ENCODE measurements around the gene GSTM4.

Gene GSTM4

DNA sequence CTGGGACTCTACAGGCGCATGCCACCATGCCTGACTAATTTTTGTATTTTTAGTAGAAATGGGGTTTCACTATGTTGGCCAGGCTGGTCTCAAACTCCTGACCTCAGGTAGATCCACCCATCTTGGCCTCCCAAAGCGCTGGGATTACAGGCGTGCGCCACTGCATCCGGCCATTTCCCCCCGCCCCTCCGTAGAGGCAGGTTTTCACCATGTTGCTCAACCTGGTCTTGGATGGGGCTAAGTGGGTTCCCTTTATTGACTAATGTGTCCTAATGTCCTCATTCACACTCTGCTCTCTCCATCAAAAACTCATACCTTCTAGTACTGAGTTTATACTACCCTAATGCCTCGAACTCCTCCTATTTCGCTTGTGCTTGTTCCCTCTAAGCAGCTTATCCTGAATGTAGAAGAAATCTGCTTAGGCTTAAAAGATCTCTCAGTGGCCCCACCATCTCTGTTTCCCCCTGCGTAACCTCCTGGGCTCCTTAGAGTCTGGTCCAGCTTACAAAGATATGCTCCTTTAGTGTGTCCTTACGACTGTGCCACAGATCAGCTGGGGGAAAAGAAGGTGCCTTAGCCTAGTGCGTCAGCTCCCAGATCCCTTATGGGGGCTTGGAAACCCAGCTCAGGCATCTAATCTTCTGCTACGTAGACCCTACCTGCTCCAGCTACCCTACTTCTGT is 44.5 kb upstream of the GSTM4 start:
- no peaks in the 10 kb centered on the region for H3K27me3 ChIP-seq (ENCODE audit: insufficient read depth, low read length)
- TF ChIP-seq, protein P1, sequence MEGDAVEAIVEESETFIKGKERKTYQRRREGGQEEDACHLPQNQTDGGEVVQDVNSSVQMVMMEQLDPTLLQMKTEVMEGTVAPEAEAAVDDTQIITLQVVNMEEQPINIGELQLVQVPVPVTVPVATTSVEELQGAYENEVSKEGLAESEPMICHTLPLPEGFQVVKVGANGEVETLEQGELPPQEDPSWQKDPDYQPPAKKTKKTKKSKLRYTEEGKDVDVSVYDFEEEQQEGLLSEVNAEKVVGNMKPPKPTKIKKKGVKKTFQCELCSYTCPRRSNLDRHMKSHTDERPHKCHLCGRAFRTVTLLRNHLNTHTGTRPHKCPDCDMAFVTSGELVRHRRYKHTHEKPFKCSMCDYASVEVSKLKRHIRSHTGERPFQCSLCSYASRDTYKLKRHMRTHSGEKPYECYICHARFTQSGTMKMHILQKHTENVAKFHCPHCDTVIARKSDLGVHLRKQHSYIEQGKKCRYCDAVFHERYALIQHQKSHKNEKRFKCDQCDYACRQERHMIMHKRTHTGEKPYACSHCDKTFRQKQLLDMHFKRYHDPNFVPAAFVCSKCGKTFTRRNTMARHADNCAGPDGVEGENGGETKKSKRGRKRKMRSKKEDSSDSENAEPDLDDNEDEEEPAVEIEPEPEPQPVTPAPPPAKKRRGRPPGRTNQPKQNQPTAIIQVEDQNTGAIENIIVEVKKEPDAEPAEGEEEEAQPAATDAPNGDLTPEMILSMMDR (IDR thresholded peaks at IDR 0.05; ENCODE audit: low read length), result no peak
- no peak for TF ChIP-seq EZH2 (IDR thresholded peaks at IDR 0.05; ENCODE audit: borderline replicate concordance, low read length)
- H3K9me3 ChIP-seq (ENCODE audit: low read length), result no peaks in the 10 kb centered on the region
- H3K4me1 ChIP-seq (ENCODE audit: insufficient read depth, low read length, severe bottlenecking), result no peaks in the 10 kb centered on the region
- no peak overlapping the region for H3K9ac ChIP-seq (ENCODE audit: low read length)
- H3K4me3 ChIP-seq (ENCODE audit: low read depth, low read length, poor library complexity, severe bottlenecking), result no peak overlapping the region
- H3K4me2 ChIP-seq (ENCODE audit: low read length), result no peak overlapping the region
- no peak overlapping the region for H2AFZ ChIP-seq (ENCODE audit: low read length)
- no peaks in the 10 kb centered on the region for H3F3A ChIP-seq (ENCODE audit: insufficient read depth, low read length)
- H3K27ac ChIP-seq (ENCODE audit: low read depth, low read length, poor library complexity, severe bottlenecking), result no peak overlapping the region
- H4K20me1 ChIP-seq (ENCODE audit: insufficient read depth, low read length), result no peaks in the 10 kb centered on the region
- H3K9me2 ChIP-seq (ENCODE audit: low read depth, low read length), result no peaks in the 10 kb centered on the region
- no peaks in the 10 kb centered on the region for H3K79me2 ChIP-seq (ENCODE audit: insufficient read depth, low read length)
- H3K36me3 ChIP-seq (ENCODE audit: insufficient read depth, low read length), result no peaks in the 10 kb centered on the region

DNA sequence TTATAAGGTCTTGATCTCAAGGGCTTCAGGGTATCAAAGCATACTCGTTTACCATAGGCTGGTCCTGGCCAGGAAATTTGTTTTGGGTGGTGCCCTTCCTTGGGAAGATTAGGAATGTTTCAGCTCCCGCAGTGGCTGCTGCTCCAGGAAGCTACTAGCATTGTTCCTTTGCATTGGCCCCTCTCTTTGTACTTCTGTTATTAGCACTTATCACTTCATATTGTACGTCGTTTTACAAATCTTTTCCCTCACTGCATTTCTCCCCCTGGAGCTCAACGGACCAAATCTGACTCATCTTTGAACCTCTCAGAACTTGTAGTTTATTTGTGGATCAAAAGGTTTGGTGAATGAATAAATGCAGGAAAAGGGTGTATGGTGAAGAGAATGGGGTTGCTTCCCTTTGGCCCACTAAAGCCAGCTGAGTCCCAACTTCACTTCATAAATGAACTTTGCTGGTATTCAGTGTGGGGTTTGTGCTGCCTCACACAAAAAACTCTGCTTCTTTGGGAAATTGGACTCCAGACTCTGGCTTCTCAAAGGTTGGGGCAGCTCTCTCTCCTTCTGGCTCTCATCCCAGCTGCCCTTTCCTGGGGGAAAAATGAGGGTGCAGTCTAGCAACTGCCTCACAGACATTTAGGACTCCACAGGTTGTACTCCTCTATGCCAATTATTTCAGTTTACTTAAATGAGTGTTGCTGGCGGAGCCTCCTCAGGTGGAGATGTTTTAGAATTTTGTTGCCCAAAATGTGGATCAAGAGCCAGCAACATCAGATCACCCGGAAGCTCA is 42.3 kb upstream of the GSTM4 start:
- H3K9me3 ChIP-seq (ENCODE audit: low read length), result no peaks in the 10 kb centered on the region
- no peak overlapping the region for H3K9ac ChIP-seq (ENCODE audit: low read length)
- H4K20me1 ChIP-seq (ENCODE audit: insufficient read depth, low read length), result no peaks in the 10 kb centered on the region
- no peak overlapping the region for H3K27ac ChIP-seq (ENCODE audit: low read depth, low read length, poor library complexity, severe bottlenecking)
- H2AFZ ChIP-seq (ENCODE audit: low read length), result no peak overlapping the region
- H3K27me3 ChIP-seq (ENCODE audit: insufficient read depth, low read length), result no peaks in the 10 kb centered on the region
- no peak for TF ChIP-seq EZH2 (IDR thresholded peaks at IDR 0.05; ENCODE audit: borderline replicate concordance, low read length)
- TF ChIP-seq, protein P1 (IDR thresholded peaks at IDR 0.05; ENCODE audit: low read length), result no peak
- H3K4me3 ChIP-seq (ENCODE audit: low read depth, low read length, poor library complexity, severe bottlenecking), result no peak overlapping the region
- H3K79me2 ChIP-seq (ENCODE audit: insufficient read depth, low read length), result no peaks in the 10 kb centered on the region
- no peaks in the 10 kb centered on the region for H3K36me3 ChIP-seq (ENCODE audit: insufficient read depth, low read length)
- H3K4me2 ChIP-seq (ENCODE audit: low read length), result no peak overlapping the region
- peaks cover 3% of the 10 kb centered on the region for H3K4me1 ChIP-seq (ENCODE audit: insufficient read depth, low read length, severe bottlenecking)
- H3K9me2 ChIP-seq (ENCODE audit: low read depth, low read length), result no peaks in the 10 kb centered on the region
- no peaks in the 10 kb centered on the region for H3F3A ChIP-seq (ENCODE audit: insufficient read depth, low read length)

DNA sequence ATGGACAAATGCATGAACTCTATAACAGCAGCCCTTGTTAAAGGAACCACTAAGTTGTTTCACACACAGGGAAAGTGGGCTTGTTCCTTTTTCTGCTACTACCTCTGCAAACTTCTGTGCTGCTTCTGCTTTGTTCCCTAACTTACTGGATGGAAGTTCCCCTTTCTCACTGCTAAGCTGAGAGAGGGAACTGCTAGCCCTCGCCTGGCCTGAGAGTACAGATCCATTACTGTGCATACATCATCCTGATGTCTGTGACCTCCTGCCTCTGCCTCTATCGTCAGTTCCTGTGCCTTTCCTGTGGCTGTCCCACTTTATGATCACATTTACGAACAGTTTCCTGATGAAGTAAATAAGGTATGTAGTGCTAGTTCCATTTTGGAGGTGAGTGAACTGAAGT is 40.0 kb upstream of the GSTM4 start:
- no peaks in the 10 kb centered on the region for H3K36me3 ChIP-seq (ENCODE audit: insufficient read depth, low read length)
- H3F3A ChIP-seq (ENCODE audit: insufficient read depth, low read length), result no peaks in the 10 kb centered on the region
- no peaks in the 10 kb centered on the region for H3K9me3 ChIP-seq (ENCODE audit: low read length)
- H3K79me2 ChIP-seq (ENCODE audit: insufficient read depth, low read length), result no peaks in the 10 kb centered on the region
- H2AFZ ChIP-seq (ENCODE audit: low read length), result no peak overlapping the region
- H3K9me2 ChIP-seq (ENCODE audit: low read depth, low read length), result no peaks in the 10 kb centered on the region
- H3K9ac ChIP-seq (ENCODE audit: low read length), result no peak overlapping the region
- H3K27ac ChIP-seq (ENCODE audit: low read depth, low read length, poor library complexity, severe bottlenecking), result no peak overlapping the region
- no peak overlapping the region for H3K4me3 ChIP-seq (ENCODE audit: low read depth, low read length, poor library complexity, severe bottlenecking)
- no peaks in the 10 kb centered on the region for H4K20me1 ChIP-seq (ENCODE audit: insufficient read depth, low read length)
- no peak overlapping the region for H3K4me2 ChIP-seq (ENCODE audit: low read length)
- H3K27me3 ChIP-seq (ENCODE audit: insufficient read depth, low read length), result no peaks in the 10 kb centered on the region
- TF ChIP-seq EZH2 (IDR thresholded peaks at IDR 0.05; ENCODE audit: borderline replicate concordance, low read length), result no peak
- TF ChIP-seq, protein P1 (IDR thresholded peaks at IDR 0.05; ENCODE audit: low read length), result no peak
- H3K4me1 ChIP-seq (ENCODE audit: insufficient read depth, low read length, severe bottlenecking), result peaks cover 12% of the 10 kb centered on the region
